A549 (cell line): Measurements from ENCODE around the gene ZNF182. TPM values are rescaled to one million over a fixed set of nuclear protein-coding genes. Genes with fewer than 3 reads are reported as not detected.
A peak's percentile ranks its signal among the peaks of the same experiment; 100 is the strongest.

Experiments used
- ATAC-seq, 2 experiments: fragments of 200-7000 bp in 1 of 2; fragments of >200 bp in 1 of 2; cut with Nextera tagmentation in 1 of 2; cut with Tn5 transposase in 1 of 2; 3 replicates each; pipeline versions ENCODE4 v1.8.0 to v1.9.1; 2018 to 2020; ENCODE audit warnings: mild to moderate bottlenecking in 1 of 2, moderate library complexity in 1 of 2
- CTCF ChIA-PET: fragments of 300-600 bp; sonication (Branson Sonifier 250); formaldehyde crosslinking; extraction: SDS; loops from one replicate; lab custom pipeline; 2021; ENCODE audit warnings: antibody characterized with exemption, inconsistent platforms; lab: Yijun Ruan, JAX
- POLR2A ChIA-PET: fragments of 350-600 bp; formaldehyde crosslinking; extraction: SDS; loops from one replicate; lab custom pipeline; 2021; ENCODE audit warnings: antibody characterized with exemption, inconsistent platforms; lab: Yijun Ruan, JAX
- DNase-seq, 2 experiments: peaks; one replicate each; pipeline versions ENCODE4 v3.0.0 to v3.0.0-alpha.2; 2011 to 2016; ENCODE audit warnings: low read depth in 1 of 2, low spot score in 1 of 2
- FAIRE-seq: peaks from 2 replicates; lab custom pipeline; 2011; peaks lifted over from hg19 to GRCh38; lab: Jason Lieb, UNC
- H3K27ac ChIP-seq, 2 experiments: fragments of >200 bp; sonication (Bioruptor Twin); formaldehyde crosslinking; 3 replicates each; pipeline ENCODE4 v1.5.1; 2016 to 2017
- H3K4me1 ChIP-seq: fragments of >200 bp; sonication (Bioruptor Twin); formaldehyde crosslinking; 3 replicates; pipeline ENCODE4 v1.6.1; 2016
- H3K4me2 ChIP-seq: fragments of >200 bp; sonication (Bioruptor Twin); formaldehyde crosslinking; 3 replicates; pipeline ENCODE4 v1.6.1; 2016
- H3K4me3 ChIP-seq: fragments of >200 bp; sonication (Bioruptor Twin); formaldehyde crosslinking; 3 replicates; pipeline ENCODE4 v1.5.1; 2016
- H3K9me3 ChIP-seq: fragments of >200 bp; sonication (Bioruptor Twin); formaldehyde crosslinking; 3 replicates; pipeline ENCODE4 v1.6.1; 2016
- CBX8 ChIP-seq: fragments of 200-600 bp; sonication (generic); IDR thresholded peaks from 2 replicates; pipeline ENCODE4 v1.6.1; 2016
- CEBPB ChIP-seq, 2 experiments: fragments of >200 bp in 1 of 2; sonication (Bioruptor Twin) in 1 of 2; formaldehyde crosslinking in 1 of 2; IDR thresholded peaks; 2 replicates each; pipeline ENCODE4 v1.6.1; 2012 to 2016
- CHD4 ChIP-seq: fragments of 200-600 bp; sonication (generic); IDR thresholded peaks from 2 replicates; pipeline ENCODE4 v1.6.1; 2016; ENCODE audit warnings: antibody characterized with exemption, mild to moderate bottlenecking, borderline replicate concordance
- EHF ChIP-seq: fragments of 250-450 bp; sonication (Bioruptor Pico); IDR thresholded peaks from 2 replicates; pipeline ENCODE4 v1.5.0; 2020; ENCODE audit warnings: mild to moderate bottlenecking
- FOSB ChIP-seq: fragments of 250-450 bp; sonication (Bioruptor Pico); IDR thresholded peaks from 2 replicates; pipeline ENCODE4 v1.5.0; 2020; ENCODE audit warnings: mild to moderate bottlenecking, moderate library complexity
- HDAC2 ChIP-seq: fragments of 200-600 bp; sonication (generic); IDR thresholded peaks from 2 replicates; pipeline ENCODE4 v1.6.1; 2016
- HEYL ChIP-seq: fragments of 250-450 bp; sonication (Bioruptor Pico); IDR thresholded peaks from 2 replicates; pipeline ENCODE4 v1.8.0; 2021; ENCODE audit warnings: mild to moderate bottlenecking, moderate library complexity
- JUN ChIP-seq, 2 experiments: fragments of >200 bp; sonication (Bioruptor Twin); formaldehyde crosslinking; IDR thresholded peaks; 2 replicates in 1 of 2; 3 replicates in 1 of 2; pipeline ENCODE4 v1.6.1; 2016 to 2017
- KDM1A ChIP-seq: fragments of 200-600 bp; sonication (generic); IDR thresholded peaks from 2 replicates; pipeline ENCODE4 v1.6.1; 2016; ENCODE audit warnings: low read depth, mild to moderate bottlenecking
- MAFK ChIP-seq: fragments of 450-650 bp; IDR thresholded peaks from 2 replicates; pipeline ENCODE4 v1.6.1; 2014; ENCODE audit not compliant: partially characterized antibody
- NPAS2 ChIP-seq: fragments of 250-450 bp; sonication (Bioruptor Pico); IDR thresholded peaks from 2 replicates; pipeline ENCODE4 v1.8.0; 2022; ENCODE audit warnings: mild to moderate bottlenecking, moderate library complexity, borderline replicate concordance
- NR3C1 ChIP-seq: fragments of >200 bp; sonication (Bioruptor Twin); formaldehyde crosslinking; IDR thresholded peaks from 3 replicates; pipeline ENCODE4 v1.6.1; 2017
- POLR2A ChIP-seq: IDR thresholded peaks from 2 replicates; pipeline ENCODE4 v1.6.1; 2012; ENCODE audit warnings: mild to moderate bottlenecking, low read length
- RAD21 ChIP-seq, 2 experiments: fragments of >200 bp in 1 of 2; sonication (Bioruptor Twin) in 1 of 2; formaldehyde crosslinking in 1 of 2; IDR thresholded peaks in 1 of 2; conservative IDR thresholded peaks in 1 of 2; 2 replicates in 1 of 2; 3 replicates in 1 of 2; pipeline ENCODE4 v1.6.1; 2012 to 2018; ENCODE audit warnings: inconsistent platforms in 1 of 2
- SMC3 ChIP-seq: fragments of >200 bp; sonication (Bioruptor Twin); formaldehyde crosslinking; IDR thresholded peaks from 3 replicates; pipeline ENCODE4 v1.6.1; 2018; ENCODE audit warnings: inconsistent platforms
- SREBF2 ChIP-seq: fragments of 450-650 bp; IDR thresholded peaks from 2 replicates; pipeline ENCODE4 v1.6.1; 2014; ENCODE audit warnings: mild to moderate bottlenecking, moderate library complexity
- ZC3H11A ChIP-seq: fragments of 450-650 bp; IDR thresholded peaks from 2 replicates; pipeline ENCODE4 v1.6.1; 2014; ENCODE audit warnings: antibody characterized with exemption, mild to moderate bottlenecking
- WGBS: methylation state at CpG from one replicate; pipeline ENCODE4 v1.1.6; 2017; ENCODE audit errors: missing lambda C conversion rate; 5-methylcytosine and 5-hydroxymethylcytosine counted together
- polyA plus RNA-seq, 4 experiments: library from polyadenylated mRNA; depleted of rRNA in 3 of 4; stranded (reverse); fragments of >200 nt; fragmentation: RNase III in 1 of 4; extraction: RNeasy Plus Mini Kit Qiagen cat#74134 plus additional on column Dnase treatment in 1 of 4; gene quantifications; 2 replicates in 3 of 4; 3 replicates in 1 of 4; pipeline ENCODE4 v1.2.3, GENCODE V29; 2011 to 2017
- TF ChIP-seq, protein P1 (sequence below): fragments of >200 bp; sonication (Bioruptor Twin); formaldehyde crosslinking; IDR thresholded peaks from 3 replicates; pipeline ENCODE4 v1.5.1; 2016
- TF ChIP-seq, protein P2 (sequence below): fragments of 200-600 bp; sonication (generic); IDR thresholded peaks from 2 replicates; pipeline ENCODE4 v1.6.1; 2016; ENCODE audit warnings: antibody characterized with exemption, mild to moderate bottlenecking, moderate library complexity
- TF ChIP-seq, protein P3 (sequence below): IDR thresholded peaks from 2 replicates; pipeline ENCODE4 v1.6.1; 2012; ENCODE audit warnings: low read depth, borderline replicate concordance
- TF ChIP-seq, protein P4 (sequence below): fragments of >200 bp; sonication (Bioruptor Twin); formaldehyde crosslinking; IDR thresholded peaks from 3 replicates; pipeline ENCODE4 v1.6.1; 2016
- TF ChIP-seq, protein P5 (sequence below): IDR thresholded peaks from 2 replicates; pipeline ENCODE4 v1.6.1; 2012

The ZNF182 gene
- polyA plus RNA-seq, 2 of the 4 experiments (the other 2 are of a cell fraction): 4.1 to 5.1 TPM

DNA sequence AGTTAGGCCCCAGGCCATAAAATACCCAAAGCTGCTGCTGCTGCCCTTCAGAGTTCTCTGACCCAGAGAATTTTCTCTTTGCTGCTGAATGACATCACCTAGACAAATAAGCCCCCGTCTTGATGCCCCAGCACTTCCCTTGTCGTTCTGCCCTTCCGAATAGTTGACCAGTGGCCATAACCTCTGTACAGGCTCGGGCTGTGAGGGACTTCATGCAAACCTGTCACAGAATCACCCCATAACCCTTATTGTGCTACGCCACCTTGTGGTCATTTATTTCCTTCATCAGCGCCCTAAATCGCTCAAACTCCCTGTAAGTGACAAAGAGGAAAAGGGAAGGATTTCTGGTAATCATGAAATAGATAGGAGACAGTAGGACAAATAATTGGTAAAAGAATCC lies 21.8 kb upstream of the ZNF182 start:
- Histone ChIP-seq H3K27ac (no peak overlapping the region), H3K4me1 (no peaks in the 10 kb centered on the region), H3K4me2 (no peak overlapping the region), H3K4me3 (no peak overlapping the region), H3K9me3 (peaks cover 4% of the 10 kb centered on the region; the same call in 1 of the 3 replicates)
- ChIA-PET POLR2A (no interaction called here), CTCF (interaction anchor here (0.6 kb wide), 1 partner anchor 44 kb away, joined by 3 read pairs; no protein-coding TSS in a partner anchor)
- 2% methylated on average over 7 of the region's 7 CpGs for WGBS
- ATAC-seq: peak; percentile 62 to 67; a peak in 4 of 6 replicates
- FAIRE-seq: peak; percentile 65
- TF ChIP-seq KDM1A: no peak
- peak; percentile 60 to 67 for TF ChIP-seq RAD21 (conservative IDR thresholded peaks at IDR 0.05 in 1 of 2, IDR thresholded peaks at IDR 0.05 in 1 of 2)
- no peak for TF ChIP-seq HEYL (CRISPR knock-in tag)
- TF ChIP-seq, protein P1, sequence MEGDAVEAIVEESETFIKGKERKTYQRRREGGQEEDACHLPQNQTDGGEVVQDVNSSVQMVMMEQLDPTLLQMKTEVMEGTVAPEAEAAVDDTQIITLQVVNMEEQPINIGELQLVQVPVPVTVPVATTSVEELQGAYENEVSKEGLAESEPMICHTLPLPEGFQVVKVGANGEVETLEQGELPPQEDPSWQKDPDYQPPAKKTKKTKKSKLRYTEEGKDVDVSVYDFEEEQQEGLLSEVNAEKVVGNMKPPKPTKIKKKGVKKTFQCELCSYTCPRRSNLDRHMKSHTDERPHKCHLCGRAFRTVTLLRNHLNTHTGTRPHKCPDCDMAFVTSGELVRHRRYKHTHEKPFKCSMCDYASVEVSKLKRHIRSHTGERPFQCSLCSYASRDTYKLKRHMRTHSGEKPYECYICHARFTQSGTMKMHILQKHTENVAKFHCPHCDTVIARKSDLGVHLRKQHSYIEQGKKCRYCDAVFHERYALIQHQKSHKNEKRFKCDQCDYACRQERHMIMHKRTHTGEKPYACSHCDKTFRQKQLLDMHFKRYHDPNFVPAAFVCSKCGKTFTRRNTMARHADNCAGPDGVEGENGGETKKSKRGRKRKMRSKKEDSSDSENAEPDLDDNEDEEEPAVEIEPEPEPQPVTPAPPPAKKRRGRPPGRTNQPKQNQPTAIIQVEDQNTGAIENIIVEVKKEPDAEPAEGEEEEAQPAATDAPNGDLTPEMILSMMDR: peak; percentile 51
- peak; percentile 48; the same call in 2 of the 3 replicates for TF ChIP-seq SMC3
- peak; percentile 15 to 72 for DNase-seq

DNA sequence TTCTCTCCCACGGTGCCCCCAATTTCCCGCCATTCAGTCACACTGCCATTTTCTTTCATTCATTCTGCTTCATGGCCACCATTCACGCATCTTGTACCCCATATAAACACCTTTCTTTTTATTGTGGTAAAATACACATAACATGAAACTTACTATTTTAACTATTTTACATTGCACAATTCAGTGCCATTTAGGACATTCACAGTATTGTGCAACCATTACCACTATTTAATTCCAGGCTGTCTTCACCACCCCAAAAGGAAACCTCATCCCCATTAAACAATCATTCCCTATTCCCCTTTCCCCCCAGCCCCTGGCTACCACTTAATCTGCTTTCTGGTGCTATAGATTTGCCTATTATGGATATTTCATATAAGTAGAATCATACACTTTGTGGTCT lies 18.9 kb upstream of the ZNF182 start:
- DNase-seq: no peak
- TF ChIP-seq NPAS2 (no peak), ZC3H11A (no peak), POLR2A (no peak), CEBPB (IDR thresholded peaks at IDR 0.05) (no peak), MAFK (no peak), FOSB (CRISPR knock-in tag) (no peak), EHF (CRISPR knock-in tag) (no peak)
- TF ChIP-seq, protein P2, sequence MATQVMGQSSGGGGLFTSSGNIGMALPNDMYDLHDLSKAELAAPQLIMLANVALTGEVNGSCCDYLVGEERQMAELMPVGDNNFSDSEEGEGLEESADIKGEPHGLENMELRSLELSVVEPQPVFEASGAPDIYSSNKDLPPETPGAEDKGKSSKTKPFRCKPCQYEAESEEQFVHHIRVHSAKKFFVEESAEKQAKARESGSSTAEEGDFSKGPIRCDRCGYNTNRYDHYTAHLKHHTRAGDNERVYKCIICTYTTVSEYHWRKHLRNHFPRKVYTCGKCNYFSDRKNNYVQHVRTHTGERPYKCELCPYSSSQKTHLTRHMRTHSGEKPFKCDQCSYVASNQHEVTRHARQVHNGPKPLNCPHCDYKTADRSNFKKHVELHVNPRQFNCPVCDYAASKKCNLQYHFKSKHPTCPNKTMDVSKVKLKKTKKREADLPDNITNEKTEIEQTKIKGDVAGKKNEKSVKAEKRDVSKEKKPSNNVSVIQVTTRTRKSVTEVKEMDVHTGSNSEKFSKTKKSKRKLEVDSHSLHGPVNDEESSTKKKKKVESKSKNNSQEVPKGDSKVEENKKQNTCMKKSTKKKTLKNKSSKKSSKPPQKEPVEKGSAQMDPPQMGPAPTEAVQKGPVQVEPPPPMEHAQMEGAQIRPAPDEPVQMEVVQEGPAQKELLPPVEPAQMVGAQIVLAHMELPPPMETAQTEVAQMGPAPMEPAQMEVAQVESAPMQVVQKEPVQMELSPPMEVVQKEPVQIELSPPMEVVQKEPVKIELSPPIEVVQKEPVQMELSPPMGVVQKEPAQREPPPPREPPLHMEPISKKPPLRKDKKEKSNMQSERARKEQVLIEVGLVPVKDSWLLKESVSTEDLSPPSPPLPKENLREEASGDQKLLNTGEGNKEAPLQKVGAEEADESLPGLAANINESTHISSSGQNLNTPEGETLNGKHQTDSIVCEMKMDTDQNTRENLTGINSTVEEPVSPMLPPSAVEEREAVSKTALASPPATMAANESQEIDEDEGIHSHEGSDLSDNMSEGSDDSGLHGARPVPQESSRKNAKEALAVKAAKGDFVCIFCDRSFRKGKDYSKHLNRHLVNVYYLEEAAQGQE: no peak
- TF ChIP-seq, protein P3, sequence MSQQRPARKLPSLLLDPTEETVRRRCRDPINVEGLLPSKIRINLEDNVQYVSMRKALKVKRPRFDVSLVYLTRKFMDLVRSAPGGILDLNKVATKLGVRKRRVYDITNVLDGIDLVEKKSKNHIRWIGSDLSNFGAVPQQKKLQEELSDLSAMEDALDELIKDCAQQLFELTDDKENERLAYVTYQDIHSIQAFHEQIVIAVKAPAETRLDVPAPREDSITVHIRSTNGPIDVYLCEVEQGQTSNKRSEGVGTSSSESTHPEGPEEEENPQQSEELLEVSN: no peak
- TF ChIP-seq, all 56 proteins: peak for 0
- peaks cover 4% of the 10 kb centered on the region; the same call in 1 of the 3 replicates for H3K9me3 ChIP-seq
- no peak overlapping the region for H3K27ac ChIP-seq
- POLR2A ChIA-PET: no interaction called here
- H3K4me3 ChIP-seq: no peak overlapping the region
- no peak for ATAC-seq
- WGBS: 82% methylated on average over 3 of the region's 3 CpGs
- H3K4me1 ChIP-seq: no peaks in the 10 kb centered on the region
- no peak overlapping the region for H3K4me2 ChIP-seq
- CTCF ChIA-PET: interaction anchor here (1.0 kb wide), 1 partner anchor 45 kb away, joined by 3 read pairs; no protein-coding TSS in a partner anchor
- FAIRE-seq: no peak

DNA sequence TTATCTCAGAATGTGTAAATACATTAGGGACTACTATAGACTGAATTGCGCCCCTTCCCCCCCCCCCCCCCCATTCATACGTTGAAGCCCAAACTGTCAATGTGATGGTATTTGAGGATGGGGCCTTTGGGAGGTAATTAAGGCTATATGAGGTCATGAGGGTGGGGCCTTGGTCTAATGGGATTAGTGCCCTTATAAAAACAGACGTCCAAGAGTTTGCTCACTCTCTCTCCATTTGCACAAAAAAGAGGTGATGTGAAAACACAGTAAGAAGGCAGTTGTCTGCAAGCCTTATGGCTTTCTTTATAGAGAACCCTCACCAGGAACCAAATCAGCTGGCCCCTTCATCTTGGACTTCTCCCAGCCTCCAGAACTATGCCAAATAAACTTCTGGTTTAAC lies 18.3 kb upstream of the ZNF182 start:
- DNase-seq: no peak
- Histone ChIP-seq H3K4me1 (no peaks in the 10 kb centered on the region), H3K4me3 (peak overlapping the region; percentile 54; the same call in 2 of the 3 replicates), H3K4me2 (peak overlapping the region; percentile 65; the same call in 2 of the 3 replicates), H3K27ac (peak overlapping the region in 1 of 2 experiments; percentile 99; a peak in 3 of 6 replicates), H3K9me3 (peaks cover 4% of the 10 kb centered on the region; the same call in 1 of the 3 replicates)
- WGBS: 45% methylated on average over 3 of the region's 3 CpGs
- ATAC-seq: no peak
- POLR2A ChIA-PET: no interaction called here
- no peak for FAIRE-seq
- CTCF ChIA-PET: interaction anchor here (1.0 kb wide), 1 partner anchor 44 kb away, joined by 3 read pairs; no protein-coding TSS in a partner anchor
- TF ChIP-seq, protein P4, sequence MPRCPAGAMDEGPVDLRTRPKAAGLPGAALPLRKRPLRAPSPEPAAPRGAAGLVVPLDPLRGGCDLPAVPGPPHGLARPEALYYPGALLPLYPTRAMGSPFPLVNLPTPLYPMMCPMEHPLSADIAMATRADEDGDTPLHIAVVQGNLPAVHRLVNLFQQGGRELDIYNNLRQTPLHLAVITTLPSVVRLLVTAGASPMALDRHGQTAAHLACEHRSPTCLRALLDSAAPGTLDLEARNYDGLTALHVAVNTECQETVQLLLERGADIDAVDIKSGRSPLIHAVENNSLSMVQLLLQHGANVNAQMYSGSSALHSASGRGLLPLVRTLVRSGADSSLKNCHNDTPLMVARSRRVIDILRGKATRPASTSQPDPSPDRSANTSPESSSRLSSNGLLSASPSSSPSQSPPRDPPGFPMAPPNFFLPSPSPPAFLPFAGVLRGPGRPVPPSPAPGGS: no peak
- no peak for TF ChIP-seq CHD4
- TF ChIP-seq KDM1A: no peak
- no peak for TF ChIP-seq ZC3H11A
- TF ChIP-seq SREBF2: no peak
- TF ChIP-seq CBX8: no peak
- no peak for TF ChIP-seq NR3C1
- TF ChIP-seq HDAC2: no peak
- TF ChIP-seq, protein P5, sequence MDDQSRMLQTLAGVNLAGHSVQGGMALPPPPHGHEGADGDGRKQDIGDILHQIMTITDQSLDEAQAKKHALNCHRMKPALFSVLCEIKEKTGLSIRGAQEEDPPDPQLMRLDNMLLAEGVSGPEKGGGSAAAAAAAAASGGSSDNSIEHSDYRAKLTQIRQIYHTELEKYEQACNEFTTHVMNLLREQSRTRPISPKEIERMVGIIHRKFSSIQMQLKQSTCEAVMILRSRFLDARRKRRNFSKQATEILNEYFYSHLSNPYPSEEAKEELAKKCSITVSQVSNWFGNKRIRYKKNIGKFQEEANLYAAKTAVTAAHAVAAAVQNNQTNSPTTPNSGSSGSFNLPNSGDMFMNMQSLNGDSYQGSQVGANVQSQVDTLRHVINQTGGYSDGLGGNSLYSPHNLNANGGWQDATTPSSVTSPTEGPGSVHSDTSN: no peak
- TF ChIP-seq SMC3: no peak
- TF ChIP-seq, protein P2: no peak
- TF ChIP-seq JUN (IDR thresholded peaks at IDR 0.05): no peak
